DMS153 (cell line): ENCODE measurements around the gene TMEM150C.
A peak's percentile ranks its signal among the peaks of the same experiment; 100 is the strongest.
"Not testable (repeated sequence)": the region's sequence is repeated elsewhere in the genome, so short reads cannot be mapped to it uniquely, and the experiment has no call there.

ENCODE experiments used
- DNase-seq: peaks from one replicate; lab custom pipeline; 2025; lab: John Stamatoyannopoulos, UW

The TMEM150C gene

DNA sequence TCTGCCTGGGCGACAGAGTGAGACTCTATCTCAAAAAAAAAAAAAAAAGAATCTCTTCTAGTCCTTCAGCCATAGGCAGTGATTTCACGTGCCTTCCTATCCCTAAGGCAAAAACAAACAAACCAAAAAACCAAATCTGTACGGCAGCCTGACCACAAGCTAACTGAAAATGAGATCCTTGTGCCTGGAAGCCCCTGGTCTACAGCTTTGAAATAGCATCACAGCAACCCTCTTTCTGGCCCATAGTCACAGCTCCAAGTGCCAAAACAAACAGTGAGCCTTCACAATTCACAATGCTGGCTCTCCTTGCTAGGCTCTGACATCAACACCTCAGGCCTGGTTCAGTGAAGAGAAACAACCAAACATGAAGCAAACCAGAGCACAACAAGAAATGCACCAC is 46.1 kb downstream of the TMEM150C start:
- DNase-seq = peak; percentile 59

DNA sequence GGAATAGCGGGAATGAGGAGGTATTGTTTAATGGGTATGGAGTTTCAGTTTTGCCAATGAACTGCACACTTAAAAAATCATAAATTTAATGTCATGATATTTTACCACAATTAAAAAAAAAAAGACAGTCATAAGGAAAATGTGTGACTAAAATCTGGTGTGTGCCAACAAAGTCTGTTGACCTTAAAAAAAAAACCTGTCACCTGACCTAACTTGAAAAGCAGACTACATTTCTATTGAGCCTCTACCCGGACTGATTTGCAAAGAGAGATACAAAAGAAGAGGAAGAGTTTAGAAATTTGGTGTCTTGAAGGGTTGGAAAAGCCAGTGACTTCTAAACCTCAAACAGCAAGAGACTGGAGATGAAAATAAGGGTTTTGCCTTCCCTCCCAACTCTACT is 48.4 kb downstream of the TMEM150C start:
- no peak for DNase-seq

DNA sequence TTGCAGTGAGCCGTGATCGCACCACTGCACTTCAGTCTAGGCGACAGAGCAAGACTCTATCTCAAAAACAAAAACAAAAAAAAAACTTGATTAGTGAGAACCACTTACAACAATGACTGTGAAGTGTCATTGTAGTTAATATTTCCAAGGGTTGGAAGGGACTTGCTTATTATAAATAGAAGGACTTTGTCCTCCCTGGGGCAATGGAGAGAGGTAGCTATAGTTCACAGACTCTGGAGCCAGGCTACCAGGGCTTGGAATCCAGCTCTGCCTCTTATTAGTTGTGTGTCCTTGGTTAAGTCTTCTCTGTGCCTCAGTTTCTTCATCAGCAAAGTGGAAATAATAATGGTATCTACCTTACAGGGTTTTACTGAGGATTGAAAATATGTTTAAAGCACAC is 51.6 kb downstream of the TMEM150C start:
- no peak for DNase-seq

DNA sequence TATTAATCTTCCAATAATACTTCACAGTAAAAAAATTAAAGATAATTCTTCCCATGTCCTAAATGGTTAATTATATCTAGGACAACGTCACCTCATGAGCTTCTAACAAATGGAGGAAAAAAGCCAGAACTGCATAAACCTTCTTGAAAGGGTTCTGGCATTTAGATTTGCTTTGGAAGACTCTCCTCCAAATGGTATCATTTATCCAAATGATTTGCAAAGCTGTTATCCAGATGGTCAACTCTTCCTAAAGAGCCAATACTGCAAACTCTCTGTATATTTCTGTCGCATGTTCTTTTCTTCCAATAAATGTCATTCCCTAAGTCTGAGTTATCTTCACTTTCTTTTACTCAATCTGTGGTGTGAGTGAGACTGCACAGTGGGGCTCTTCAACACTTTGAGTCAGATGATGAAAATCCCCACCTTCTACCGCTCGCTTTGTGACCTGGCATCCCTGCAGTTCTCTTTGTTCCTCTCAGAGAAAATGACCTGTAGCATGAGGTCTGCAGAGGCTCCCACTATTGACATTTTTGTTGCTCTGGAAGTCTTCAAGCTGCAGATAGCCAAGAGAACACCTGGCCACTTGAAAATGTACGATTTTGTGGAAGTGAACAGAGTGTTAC is 52.9 kb downstream of the TMEM150C start:
- DNase-seq = no peak

DNA sequence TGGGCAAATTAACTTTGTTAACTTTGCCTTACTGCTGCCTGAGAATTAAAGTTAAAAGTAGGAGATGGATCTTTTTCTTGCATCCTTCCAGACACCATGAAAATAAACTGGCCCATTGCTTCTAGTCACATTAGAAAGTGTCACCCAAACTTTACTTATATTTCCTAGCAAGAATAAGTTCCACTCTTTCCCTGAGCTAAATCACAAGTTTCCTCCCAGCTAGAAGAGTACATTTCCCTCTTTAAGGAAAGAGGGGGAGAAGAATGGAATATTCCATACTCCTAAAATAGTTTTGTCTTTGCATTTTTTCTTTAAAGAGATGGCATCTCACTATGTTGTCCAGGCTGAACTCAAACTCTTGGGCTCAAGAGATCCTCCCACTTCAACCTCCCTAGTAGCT is 53.8 kb downstream of the TMEM150C start:
- DNase-seq = no peak

DNA sequence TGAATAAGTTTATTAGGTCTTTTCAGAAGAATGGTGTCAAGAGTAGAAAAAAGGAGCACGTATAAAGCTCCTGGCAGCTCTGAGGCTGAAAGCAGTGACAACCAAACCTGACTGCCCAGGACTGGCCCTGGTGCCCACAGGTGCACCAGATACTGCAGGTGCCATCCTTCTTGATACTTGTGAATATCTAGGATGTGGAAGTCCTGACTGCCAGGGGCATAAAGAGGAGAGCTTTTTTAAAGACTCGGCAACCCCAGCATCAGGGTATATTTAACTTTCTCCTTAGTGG is 60.7 kb downstream of the TMEM150C start:
- DNase-seq = no peak

DNA sequence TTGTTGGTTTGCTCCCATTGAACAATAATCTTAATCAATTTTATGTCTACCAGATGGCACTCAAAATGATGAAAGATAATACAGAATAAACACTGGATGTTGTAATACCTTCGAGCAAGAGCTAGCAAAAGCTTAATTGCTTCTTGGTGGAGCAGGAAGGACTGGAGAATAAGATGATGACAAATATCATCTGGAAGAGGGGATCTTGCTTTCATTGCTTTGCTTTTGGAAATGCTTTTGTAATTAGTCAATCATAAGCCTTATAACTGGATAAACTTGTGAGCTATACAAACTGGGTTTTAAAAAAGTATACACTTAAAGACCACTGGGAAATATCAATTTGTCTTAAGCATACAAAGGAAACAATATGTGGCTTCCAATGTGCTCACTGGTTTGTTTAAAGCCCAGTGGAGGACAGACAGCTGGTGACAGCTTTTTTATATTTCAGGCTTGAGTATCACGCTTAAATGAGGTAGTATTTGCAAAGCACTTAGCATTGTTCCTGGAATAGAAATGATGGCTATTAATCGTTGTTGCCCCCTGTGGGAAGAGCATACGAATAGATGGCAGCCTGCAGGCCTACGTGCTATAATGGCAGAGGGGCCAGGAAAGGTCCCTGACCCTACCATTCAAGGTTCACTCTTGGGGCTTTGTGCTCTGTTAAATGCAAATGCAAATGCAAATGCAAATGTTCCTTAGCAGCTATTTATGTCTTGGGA is 61.2 kb downstream of the TMEM150C start:
- peak; percentile 99 for DNase-seq

DNA sequence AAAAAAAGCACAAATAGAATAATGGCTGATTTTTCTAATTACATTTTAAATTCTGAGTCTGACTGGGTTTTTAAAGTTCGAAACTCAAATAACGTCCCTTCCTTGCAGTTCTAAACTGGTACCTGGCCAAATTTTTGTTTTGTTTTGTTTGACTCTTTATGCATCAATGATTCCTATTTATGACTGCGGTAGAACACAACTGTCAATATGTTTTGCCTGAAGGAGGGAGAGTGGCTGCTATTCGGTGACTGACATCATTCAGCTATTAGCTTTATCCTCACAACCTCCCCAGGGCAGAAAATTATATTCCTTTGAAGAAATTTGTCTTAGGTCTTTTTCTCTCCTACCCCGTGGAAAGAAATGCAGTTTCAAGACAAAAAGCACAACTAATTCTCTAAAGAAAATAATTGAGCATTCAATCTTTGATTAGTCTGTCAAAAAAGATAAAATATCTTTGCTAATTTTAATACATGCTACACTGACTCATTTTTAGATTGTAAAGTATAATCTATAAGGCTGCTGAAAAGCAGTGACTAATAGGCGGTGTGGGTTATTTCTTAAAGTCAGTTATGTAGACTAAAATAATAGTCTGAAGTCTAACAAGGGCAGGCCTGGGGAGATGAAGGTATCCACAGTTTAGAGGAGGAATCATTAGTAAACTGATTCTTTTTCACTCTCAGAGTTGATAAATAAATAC is 61.9 kb downstream of the TMEM150C start:
- DNase-seq = peak; percentile 82

DNA sequence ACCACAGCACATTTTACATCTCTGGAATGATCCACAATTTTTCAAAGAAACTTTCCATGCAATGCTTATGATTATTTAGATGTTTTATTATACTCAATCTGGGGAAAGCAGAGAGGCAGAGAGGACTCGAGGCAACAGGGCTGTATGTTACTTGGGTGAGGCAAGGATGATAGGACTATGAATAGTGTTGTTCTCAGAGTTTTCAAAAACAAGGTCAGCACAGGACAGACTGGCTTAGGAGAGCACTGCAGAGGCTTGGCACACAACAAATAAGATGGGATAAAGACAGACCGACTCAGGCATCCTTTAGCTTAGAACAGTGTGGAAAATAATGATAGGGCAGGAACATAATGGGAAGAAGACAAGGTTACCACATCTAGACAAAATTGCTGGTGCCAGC is 65.4 kb downstream of the TMEM150C start:
- no peak for DNase-seq

DNA sequence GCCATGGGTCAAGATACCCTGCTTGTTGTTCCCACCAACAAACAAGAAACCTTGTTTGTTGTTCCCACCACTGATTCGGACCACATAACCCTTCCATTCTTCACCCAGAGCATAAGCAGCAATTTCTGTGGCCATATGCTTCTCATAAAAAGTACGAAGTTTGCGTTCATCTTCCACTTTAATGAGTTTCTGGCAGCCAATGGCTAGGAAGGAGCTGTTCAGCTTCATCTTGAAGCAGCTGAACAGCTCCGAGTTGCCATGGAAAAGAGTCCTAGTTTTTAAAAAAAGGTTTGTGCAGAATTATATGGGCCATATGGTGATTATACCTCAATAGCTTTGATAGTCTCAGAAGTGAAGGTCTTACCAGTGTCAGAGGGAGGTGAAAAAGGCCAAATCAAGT is 66.1 kb downstream of the TMEM150C start:
- DNase-seq = no peak

DNA sequence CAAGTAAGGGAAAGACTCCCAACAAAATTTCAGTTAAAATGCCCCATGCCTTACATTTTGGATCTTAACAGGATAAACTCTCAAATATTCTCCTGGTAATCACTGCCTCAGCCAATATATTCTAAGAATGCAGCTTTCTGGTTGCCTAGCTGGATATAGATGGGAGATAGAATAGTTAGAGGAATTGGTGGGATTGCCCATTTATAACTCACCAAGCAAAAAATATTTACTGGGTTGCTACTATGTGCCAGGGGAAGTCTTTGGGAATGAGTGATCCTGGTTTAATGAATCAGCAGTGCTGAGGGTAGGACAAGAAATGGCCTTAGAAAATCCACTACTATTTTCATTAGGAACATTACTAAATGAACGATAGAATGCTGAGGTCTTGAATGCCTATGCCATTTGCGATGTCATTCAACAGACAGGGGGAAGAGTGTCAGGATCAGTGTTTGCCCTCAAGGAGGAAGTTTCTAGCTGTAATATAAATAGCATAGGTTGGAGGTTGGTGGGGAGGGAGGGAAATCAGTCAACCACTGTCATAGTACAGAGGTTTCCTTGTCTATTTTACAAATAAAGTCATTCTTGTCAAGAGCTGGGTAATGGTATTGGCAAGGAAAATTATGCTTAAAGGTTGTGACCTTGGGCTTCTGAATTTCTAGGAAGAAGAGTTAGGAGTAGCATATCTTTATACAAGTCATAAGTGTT is 67.9 kb downstream of the TMEM150C start:
- DNase-seq = no peak

DNA sequence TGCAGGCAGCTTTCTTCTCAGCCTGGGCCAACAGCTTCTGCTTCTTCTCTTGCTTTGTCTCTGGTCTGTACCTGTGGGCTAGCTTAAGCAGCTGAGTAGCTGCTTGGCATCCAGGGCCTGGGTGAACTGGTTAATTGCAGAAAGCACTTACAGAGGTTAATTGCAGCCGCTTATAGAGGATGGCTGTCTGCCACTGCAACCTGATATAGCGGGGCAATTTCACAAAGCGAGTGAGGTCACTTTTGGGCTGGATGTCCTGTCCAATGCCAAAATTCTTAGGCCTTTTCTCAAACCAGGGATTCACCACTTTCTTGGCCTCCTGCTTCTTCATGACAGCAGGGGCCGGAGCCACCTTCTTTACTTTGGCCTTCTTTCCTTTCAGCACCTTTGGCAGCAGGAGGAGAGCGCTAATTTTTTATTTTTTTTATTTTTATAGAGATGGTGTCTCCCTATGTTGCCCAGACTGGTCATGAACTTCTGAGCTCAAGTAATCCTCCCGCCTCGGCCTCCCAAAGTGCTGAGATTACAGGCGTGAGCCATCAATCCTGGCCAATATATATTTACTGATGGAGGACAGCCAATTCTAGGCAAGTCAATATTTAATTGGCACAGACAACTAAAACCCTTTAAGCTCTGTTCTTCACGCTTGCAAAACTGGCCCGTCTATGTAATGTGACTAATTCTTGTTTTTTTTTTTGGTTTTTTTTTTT is 70.4 kb downstream of the TMEM150C start:
- peak; percentile 80 for DNase-seq

DNA sequence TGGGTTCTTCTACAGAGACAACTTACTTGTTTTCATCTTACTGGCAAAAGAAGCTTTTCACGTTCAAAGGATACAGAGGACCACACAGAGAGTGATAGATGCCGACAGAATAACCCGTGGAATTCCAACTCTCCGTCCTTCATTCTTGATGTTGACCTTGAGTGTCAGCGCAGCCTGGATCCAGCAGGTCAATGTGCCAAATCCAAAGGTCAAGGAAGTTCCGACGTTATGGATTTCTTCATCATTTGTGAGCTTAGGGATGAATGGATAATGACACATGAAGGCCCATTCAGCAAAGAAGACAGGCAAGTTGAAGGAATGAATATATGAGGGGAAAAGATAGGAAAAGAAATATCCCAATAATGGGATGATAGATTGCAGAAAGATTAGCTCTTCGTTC is 71.8 kb downstream of the TMEM150C start:
- DNase-seq = no peak

DNA sequence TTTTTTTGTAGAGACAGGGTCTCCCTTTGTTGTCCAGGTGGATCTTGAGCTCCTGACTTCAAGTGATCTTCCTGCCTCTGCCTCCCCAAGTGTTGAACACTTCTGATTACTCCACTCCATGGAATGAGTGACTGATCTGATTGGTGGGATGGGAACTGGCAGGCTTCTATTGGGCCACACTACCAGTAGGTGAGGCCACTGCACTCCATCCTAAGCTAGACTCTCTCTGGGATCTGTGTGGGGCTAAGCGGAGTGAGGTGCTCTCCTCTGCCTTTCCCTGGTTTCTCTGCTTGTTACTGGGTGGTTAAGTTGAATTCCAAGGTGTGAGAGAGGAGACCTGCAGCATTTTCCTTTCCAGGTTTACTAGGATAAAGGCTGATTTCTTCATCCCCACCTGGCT is 72.7 kb downstream of the TMEM150C start:
- no peak for DNase-seq

DNA sequence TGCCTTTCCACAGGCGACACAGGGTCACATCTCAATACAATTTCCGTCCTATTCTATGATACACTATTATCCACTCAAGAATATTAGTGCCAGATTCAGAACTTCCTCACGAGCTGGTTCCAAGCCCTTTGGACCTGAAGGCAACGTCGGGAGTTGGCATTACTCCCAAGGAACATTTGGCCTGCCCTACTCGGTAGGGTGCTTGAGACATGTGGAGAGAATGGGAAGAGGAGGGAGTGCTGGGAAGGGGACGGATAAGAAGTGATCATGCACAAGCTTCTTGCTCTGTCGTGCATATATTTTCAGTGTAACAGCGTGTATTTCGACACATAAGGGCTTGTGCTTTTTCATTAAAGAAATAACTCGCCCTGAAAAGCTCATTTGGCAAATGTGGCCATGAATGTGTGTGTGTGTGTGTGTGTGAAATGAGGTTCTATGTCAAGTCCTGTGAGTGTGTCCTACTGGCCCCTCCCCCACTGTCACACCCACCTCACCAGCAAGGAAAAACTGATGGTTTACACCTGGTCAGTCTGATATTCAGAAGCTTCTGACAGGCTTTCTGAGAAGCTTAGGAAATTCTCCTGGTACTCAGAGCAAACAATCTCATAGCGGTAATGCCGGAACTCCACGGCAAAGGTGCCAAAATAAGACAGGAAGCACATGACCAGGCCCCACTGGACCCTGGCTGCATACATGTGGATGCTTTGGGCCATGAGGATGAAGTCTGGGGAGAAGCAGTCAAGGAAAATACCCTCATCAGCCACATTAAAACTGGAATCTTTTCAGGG is 76.6 kb downstream of the TMEM150C start:
- DNase-seq = no peak

DNA sequence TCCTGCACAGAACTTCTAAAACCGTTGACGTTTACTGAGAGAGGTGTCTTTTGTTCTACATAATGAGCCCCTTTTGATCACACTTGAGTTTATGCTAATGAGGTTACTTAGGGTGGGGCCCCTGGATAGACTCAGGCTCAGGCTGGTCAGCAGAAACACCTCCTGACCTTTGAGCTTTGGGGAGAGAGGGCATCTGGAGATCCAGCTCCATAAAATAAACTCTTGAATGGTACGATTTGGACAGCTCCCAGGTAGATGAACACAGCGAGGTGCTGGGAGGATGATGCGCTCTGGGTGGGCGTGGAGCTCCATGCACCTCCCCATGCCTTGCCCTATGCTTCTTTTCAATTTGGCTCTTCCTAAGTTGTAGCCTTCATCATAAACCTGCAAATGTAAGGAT is 79.4 kb downstream of the TMEM150C start:
- no peak for DNase-seq

DNA sequence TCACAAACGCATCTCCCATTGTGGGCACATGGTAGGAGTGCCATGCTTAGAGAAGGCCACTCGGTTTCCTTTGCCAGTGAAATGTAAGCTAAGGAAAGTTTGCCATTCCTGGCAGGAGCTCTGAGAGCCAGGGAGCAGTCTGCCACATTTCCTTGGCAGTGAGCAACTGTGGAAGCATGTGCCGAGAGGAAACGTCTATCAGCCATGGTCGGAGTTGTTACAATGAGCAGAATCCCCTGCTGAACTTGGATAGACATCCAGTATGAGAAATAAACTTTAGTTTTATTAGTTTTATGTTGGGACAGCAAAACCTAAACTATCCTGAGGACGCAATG is 80.3 kb downstream of the TMEM150C start:
- no peak for DNase-seq

DNA sequence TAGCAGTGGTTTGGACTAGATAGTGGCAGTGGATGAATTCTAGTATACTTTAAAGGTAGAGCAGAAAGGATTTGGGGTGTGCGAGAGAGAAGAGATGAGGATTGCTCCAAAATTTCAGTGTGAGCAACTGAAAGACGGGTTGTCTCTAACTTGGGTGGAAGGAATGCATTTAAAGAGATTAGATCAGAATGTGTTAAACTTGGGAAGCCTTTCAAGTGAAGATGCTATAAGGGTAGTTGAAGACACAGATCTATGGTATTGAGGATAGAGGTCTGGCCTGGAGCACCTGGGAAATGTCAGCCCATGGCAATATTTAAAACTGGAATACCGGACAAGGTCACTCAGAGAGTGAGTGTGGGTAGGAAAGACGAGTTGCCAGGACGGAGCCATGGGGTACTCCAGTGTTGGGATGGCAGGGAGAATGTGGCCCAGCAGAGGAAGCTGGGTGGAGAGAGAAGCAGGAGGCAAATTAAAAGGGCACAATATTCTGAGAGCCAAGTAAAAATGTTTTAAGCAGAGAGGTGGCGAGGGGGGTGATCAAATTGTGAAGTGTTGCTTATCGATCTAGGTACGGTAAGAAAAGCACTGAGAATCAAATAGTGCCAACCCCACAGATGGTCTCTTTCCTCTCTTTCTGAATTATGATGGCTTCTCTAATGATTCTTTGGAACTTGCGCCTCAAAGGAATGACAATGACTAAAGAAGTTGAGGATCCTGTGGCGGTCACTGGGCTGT is 80.8 kb downstream of the TMEM150C start:
- DNase-seq = no peak

DNA sequence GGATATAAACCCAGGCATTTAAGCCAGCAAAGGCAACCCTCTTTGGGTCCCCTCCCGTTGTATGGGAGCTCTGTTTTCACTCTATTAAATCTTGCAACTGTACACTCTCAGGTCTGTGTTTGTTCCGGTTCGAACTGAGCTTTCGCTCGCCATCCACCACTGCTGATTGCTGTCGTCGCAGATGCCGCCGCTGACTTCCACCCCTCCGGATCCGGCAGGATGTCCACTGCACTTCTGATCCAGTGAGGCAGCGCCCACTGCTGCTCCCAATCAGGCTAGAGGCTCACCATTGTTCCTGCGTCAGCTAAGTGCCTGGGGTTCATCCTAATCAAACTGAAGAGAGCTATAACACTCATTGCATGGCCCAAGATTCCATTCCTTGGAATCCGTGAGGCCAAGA is 82.2 kb downstream of the TMEM150C start:
- no peak for DNase-seq

DNA sequence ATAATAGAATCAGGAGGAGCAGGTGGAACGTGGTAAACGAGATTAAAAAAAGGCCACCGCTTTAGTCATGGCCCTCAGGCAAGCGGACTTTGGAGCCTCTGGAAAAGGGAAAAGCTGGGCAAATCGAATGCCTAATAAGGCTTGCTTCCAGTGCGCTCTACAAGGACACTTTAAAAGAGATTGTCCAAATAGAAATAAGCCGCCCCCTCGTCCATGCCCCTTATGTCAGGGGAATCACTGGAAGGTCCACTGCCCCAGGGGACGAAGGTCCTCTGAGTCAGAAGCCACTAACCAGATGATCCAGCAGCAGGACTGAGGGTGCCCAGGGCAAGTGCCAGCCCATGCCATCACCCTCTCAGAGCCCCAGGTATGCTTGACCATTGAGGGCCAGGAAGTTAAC is 84.3 kb downstream of the TMEM150C start:
- not testable (repeated sequence) for DNase-seq

DNA sequence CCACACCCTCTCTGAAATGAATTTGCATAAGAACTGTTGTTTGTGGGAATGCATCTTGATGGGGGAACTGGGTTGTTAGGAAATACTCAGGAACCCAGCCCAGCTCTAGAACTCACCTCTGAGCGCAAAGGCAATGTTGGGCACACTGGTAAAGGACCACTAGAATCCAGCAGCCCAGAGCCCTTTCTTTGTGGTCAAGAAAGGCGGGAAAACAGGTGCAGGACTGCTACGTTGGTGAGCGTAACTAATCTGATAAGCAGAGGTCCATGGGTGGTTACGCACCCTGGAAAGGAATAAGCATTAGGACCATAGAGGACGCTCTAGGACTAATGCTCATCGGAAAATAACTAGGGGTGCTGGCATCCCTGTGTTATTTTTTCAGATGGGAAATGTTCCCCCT is 85.9 kb downstream of the TMEM150C start:
- not testable (repeated sequence) for DNase-seq
